Measurements from ENCODE around the gene CXADR. TPM values are rescaled to one million over a fixed set of nuclear protein-coding genes. Genes with fewer than 3 reads are reported as not detected.
"Not testable (repeated sequence)": the region's sequence is repeated elsewhere in the genome, so short reads cannot be mapped to it uniquely, and the experiment has no call there.

Gene CXADR
- total RNA-seq, 3 donors from 2014 or later, result 0.32 to 38.3 (median 36.4) TPM

DNA sequence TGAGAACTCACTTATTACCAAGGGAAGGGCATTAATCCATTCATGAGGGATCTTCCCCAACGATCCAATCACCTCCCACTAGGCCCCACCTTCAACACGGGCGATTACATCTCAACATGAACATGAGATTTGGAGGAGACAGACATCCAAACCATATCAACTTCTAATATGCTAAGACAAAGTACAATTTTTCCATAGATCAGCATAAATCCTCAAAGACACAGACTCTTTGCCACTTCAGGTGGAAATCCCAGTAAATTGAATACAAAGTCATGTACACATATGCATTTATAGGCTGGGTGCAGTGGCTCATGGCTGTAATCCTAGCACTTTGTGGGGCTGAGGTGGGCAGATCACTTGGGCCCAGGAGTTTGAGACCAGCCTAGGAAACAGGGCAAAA is 18.8 kb upstream of the CXADR start:
- Histone ChIP-seq H3K4me3 (no peak overlapping the region), H3K4me1 (peaks cover 0 to under 1% of the 10 kb centered on the region in 2 donors), H3K36me3 (no peaks in the 10 kb centered on the region), H3K27ac (no peak overlapping the region), H3K9me3 (no peaks in the 10 kb centered on the region), H3K27me3 (no peaks in the 10 kb centered on the region)
- intact Hi-C loops (cut with DNase I; ENCODE audit: low total_unique reads), result no loop called here
- no peak for DNase-seq (ENCODE audit: low spot score in 2 of 2)
- TF ChIP-seq POLR2AphosphoS5 (IDR thresholded peaks at IDR 0.05) (no peak), POLR2A (IDR thresholded peaks at IDR 0.05) (no peak)
- TF ChIP-seq, protein P1, sequence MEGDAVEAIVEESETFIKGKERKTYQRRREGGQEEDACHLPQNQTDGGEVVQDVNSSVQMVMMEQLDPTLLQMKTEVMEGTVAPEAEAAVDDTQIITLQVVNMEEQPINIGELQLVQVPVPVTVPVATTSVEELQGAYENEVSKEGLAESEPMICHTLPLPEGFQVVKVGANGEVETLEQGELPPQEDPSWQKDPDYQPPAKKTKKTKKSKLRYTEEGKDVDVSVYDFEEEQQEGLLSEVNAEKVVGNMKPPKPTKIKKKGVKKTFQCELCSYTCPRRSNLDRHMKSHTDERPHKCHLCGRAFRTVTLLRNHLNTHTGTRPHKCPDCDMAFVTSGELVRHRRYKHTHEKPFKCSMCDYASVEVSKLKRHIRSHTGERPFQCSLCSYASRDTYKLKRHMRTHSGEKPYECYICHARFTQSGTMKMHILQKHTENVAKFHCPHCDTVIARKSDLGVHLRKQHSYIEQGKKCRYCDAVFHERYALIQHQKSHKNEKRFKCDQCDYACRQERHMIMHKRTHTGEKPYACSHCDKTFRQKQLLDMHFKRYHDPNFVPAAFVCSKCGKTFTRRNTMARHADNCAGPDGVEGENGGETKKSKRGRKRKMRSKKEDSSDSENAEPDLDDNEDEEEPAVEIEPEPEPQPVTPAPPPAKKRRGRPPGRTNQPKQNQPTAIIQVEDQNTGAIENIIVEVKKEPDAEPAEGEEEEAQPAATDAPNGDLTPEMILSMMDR (IDR thresholded peaks at IDR 0.05), result no peak

DNA sequence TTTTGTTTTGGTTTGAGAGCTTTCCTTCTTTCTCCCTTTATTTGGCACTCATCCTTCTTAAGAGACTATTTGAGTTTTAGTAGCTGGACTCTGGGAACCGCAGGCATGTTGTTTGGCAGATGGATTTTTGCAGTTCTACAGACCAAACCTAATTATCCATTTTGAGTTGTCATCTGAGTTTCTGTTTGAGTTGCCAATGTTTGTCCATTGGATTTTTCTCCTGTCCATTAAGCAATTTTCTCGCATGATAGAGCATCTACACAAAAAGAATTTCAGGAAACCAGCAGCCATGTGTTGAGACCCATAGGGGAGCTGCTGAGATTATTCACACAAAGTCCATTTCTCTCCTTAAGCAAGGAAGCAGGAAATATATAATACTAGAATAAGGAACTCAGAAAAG is 17.2 kb upstream of the CXADR start:
- Histone ChIP-seq H3K4me1 (peaks cover 0 to 4% of the 10 kb centered on the region in 2 donors), H3K27ac (no peak overlapping the region), H3K36me3 (no peaks in the 10 kb centered on the region), H3K9me3 (no peaks in the 10 kb centered on the region), H3K4me3 (no peak overlapping the region), H3K27me3 (no peaks in the 10 kb centered on the region)
- intact Hi-C loops (cut with DNase I; ENCODE audit: low total_unique reads), result no loop called here
- no peak for TF ChIP-seq POLR2A (IDR thresholded peaks at IDR 0.05)
- TF ChIP-seq POLR2AphosphoS5 (IDR thresholded peaks at IDR 0.05), result no peak
- TF ChIP-seq, protein P1 (IDR thresholded peaks at IDR 0.05), result no peak
- no peak for DNase-seq (ENCODE audit: low spot score in 2 of 2)

DNA sequence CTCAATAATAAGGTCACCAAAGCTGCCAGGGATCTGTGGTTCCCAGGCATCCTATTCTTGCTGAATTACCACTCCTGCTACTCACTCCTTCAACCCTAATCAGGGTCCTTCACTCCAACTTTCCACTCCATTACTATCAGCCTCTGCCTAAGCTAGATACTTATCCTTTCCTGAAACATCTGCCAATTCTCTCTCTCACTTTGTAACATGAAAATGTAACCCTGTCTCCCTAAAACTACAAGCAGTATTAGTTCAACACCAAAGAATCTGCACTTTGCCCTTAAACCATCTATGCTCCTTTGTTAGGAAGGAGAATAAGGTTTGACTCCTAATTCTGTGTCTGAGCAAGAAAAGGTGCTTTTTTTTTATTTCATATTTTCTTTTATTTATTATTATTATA is 15.5 kb upstream of the CXADR start:
- no peaks in the 10 kb centered on the region for H3K36me3 ChIP-seq
- intact Hi-C loops (cut with DNase I; ENCODE audit: low total_unique reads), result no loop called here
- peaks cover 0 to 4% of the 10 kb centered on the region in 2 donors for H3K4me1 ChIP-seq
- no peaks in the 10 kb centered on the region for H3K9me3 ChIP-seq
- no peaks in the 10 kb centered on the region for H3K27me3 ChIP-seq
- DNase-seq (ENCODE audit: low spot score in 2 of 2), result no peak
- TF ChIP-seq, protein P1 (IDR thresholded peaks at IDR 0.05), result no peak
- TF ChIP-seq POLR2AphosphoS5 (IDR thresholded peaks at IDR 0.05) (no peak), POLR2A (IDR thresholded peaks at IDR 0.05) (no peak)
- H3K27ac ChIP-seq, result no peak overlapping the region
- no peak overlapping the region for H3K4me3 ChIP-seq

DNA sequence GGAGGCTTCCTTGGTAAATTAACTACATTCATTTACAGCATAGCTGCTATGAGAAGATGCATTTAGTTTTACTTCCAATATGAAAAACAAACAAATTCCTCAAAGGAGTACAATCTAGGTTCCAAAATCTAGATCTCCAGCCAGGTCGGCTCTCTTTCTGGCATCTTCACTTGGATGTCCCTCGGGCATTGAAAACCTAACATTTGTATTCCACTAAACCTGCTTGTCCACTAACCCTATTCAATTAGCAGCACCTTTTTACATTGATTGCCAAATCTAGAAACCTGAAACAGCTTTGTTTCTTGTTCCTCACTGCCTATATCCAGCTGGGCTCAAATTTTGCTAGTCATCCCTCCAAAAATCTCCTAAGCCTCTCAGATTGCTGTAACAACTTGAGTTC is 14.3 kb upstream of the CXADR start:
- Histone ChIP-seq H3K9me3 (no peaks in the 10 kb centered on the region), H3K4me3 (no peak overlapping the region), H3K36me3 (no peaks in the 10 kb centered on the region), H3K4me1 (peaks cover 0 to 4% of the 10 kb centered on the region in 2 donors), H3K27me3 (no peaks in the 10 kb centered on the region), H3K27ac (no peak overlapping the region)
- DNase-seq (ENCODE audit: low spot score in 2 of 2), result no peak
- intact Hi-C loops (cut with DNase I; ENCODE audit: low total_unique reads), result no loop called here
- TF ChIP-seq POLR2A (IDR thresholded peaks at IDR 0.05) (no peak), POLR2AphosphoS5 (IDR thresholded peaks at IDR 0.05) (no peak)
- TF ChIP-seq, protein P1 (IDR thresholded peaks at IDR 0.05), result no peak

DNA sequence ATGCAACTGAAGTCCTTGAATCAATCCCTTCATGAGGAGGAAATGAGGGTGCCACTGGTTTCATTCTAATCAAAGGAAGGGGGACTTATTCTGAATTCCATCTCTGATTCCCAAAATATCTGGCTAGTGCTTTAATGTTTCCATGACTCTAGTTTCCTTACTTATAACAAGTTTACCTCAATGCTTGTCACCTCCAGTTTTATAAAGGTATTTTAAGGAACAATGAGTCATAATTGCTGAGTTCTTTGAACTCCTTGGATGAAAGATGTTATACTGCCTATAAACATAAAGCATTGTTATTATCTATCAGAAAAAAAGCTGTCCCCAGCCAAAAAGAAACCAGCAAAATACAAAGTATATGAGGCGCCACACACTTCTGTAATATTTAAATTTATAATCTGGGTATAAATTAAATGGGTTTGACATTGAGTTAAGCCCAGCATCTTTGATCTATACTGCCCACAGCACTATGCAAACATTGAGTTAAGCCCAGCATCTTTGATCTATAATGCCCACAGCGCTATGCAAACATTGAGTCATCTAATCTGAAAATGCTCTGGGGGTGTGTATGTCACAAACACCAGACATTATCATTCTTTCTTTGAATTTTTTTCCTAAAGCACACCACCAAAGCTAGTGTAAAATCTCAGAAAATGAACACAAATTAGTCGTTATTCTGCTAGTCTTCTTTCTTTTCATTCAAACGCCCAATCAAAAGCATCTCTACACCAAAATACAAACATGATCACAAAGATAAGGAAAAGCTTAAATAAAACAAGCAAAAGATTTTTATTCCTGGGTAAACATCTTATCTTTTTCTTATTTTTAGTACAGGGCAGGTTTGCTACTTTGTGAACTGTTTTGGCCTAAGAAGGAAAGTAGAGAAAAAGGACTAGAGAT is 11.5 kb upstream of the CXADR start:
- intact Hi-C loops (cut with DNase I; ENCODE audit: low total_unique reads), result no loop called here
- TF ChIP-seq, protein P1 (IDR thresholded peaks at IDR 0.05), result no peak
- TF ChIP-seq POLR2AphosphoS5 (IDR thresholded peaks at IDR 0.05), result no peak
- TF ChIP-seq POLR2A (IDR thresholded peaks at IDR 0.05), result no peak
- H3K27me3 ChIP-seq, result no peaks in the 10 kb centered on the region
- DNase-seq (ENCODE audit: low spot score in 2 of 2), result no peak
- H3K36me3 ChIP-seq, result no peaks in the 10 kb centered on the region
- H3K4me3 ChIP-seq, result no peak overlapping the region
- H3K9me3 ChIP-seq, result no peaks in the 10 kb centered on the region
- peaks cover 0 to 4% of the 10 kb centered on the region in 2 donors for H3K4me1 ChIP-seq
- H3K27ac ChIP-seq, result no peak overlapping the region

DNA sequence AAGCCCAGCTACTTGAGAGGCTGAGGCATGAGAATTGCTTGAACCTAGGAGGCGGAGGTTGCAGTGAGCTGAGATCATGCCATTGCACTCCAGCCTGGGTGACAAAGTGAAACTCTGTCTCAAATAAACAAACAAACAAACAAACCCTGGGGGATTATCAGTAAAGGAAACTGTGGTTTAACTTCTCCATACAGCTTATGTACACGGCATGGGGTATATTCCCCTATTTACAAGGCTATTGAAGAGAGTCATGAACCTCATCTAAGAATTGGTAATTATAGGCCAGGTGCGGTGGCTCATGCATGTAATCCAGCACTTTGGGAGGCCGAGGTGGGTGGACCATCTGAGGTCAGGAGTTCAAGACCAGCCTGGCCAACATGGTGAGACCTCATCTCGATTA is 9.9 kb upstream of the CXADR start:
- H3K4me3 ChIP-seq; H3K4me1 ChIP-seq; H3K36me3 ChIP-seq; DNase-seq (ENCODE audit: low spot score in 2 of 2); H3K27ac ChIP-seq; intact Hi-C loops (cut with DNase I; ENCODE audit: low total_unique reads); H3K27me3 ChIP-seq; H3K9me3 ChIP-seq: not testable (repeated sequence)

Measured in breast epithelium (tissue), 4 donors.